NCI-H2081 treated with DMSO at 0.1 percent for 48 hours (cell line): Measurements from ENCODE around the gene SMIM5.

Source experiments
- DNase-seq: peaks from one replicate; lab custom pipeline; 2025; lab: John Stamatoyannopoulos, UW

The SMIM5 gene

GRCh38 chr17:75666959-75667790, 33.9 kb downstream of the SMIM5 start, which contains the start of the genes RECQL5 and SAP30BP:
TSS of gene RECQL5 (minus strand) at chr17:75667154. CDS start at chr17:75666557, 597 bp downstream.
TSS of gene SAP30BP (plus strand) at chr17:75667338. CDS start at chr17:75667373, 35 bp downstream.
- DNase-seq = peak; percentile 94

GRCh38 chr17:75667825-75668224, 34.6 kb downstream of the SMIM5 start:
- no peak for DNase-seq

GRCh38 chr17:75668489-75668888, 35.3 kb downstream of the SMIM5 start:
- no peak for DNase-seq

GRCh38 chr17:75670868-75671267, 37.6 kb downstream of the SMIM5 start:
- no peak for DNase-seq

- no peak for DNase-seq
Measured at GRCh38 chr17:75672011-75672410, 38.8 kb downstream of the SMIM5 start.

GRCh38 chr17:75673487-75673886, 40.3 kb downstream of the SMIM5 start:
- DNase-seq = no peak

GRCh38 chr17:75676461-75676860, 43.2 kb downstream of the SMIM5 start:
- no peak for DNase-seq

GRCh38 chr17:75679706-75680211, 46.5 kb downstream of the SMIM5 start:
- no peak for DNase-seq

GRCh38 chr17:75680431-75680830, 47.2 kb downstream of the SMIM5 start:
- DNase-seq = no peak

- no peak for DNase-seq
Measured at GRCh38 chr17:75681289-75681688, 48.1 kb downstream of the SMIM5 start.

GRCh38 chr17:75683583-75683982, 50.3 kb downstream of the SMIM5 start:
- no peak for DNase-seq

GRCh38 chr17:75684249-75684648, 51.0 kb downstream of the SMIM5 start:
- DNase-seq = no peak

GRCh38 chr17:75684924-75685323, 51.7 kb downstream of the SMIM5 start:
- DNase-seq = no peak

GRCh38 chr17:75685499-75685898, 52.3 kb downstream of the SMIM5 start:
- DNase-seq = no peak

GRCh38 chr17:75688209-75688825, 55.1 kb downstream of the SMIM5 start:
- no peak for DNase-seq

- DNase-seq = no peak
Measured at GRCh38 chr17:75689441-75689873, 56.2 kb downstream of the SMIM5 start.
